Stromal cell of bone marrow (primary cell): Measurements from ENCODE around the gene PHACTR3.
A peak's percentile ranks its signal among the peaks of the same experiment; 100 is the strongest.
"Not testable (repeated sequence)": the region's sequence is repeated elsewhere in the genome, so short reads cannot be mapped to it uniquely, and the experiment has no call there.

Source experiments
- DNase-seq: peaks from one replicate; pipeline ENCODE4 v3.0.0-alpha.2; 2012; ENCODE audit warnings: low read depth

The PHACTR3 gene

GRCh38 chr20:59830665-59831023, 226.3 kb downstream of the PHACTR3 start:
- DNase-seq = no peak

GRCh38 chr20:59831024-59831915, 226.9 kb downstream of the PHACTR3 start:
- no peak for DNase-seq

- no peak for DNase-seq
Measured at GRCh38 chr20:59831916-59832270, 227.6 kb downstream of the PHACTR3 start.

- no peak for DNase-seq
Measured at GRCh38 chr20:59832406-59833363, 228.3 kb downstream of the PHACTR3 start.

GRCh38 chr20:59835057-59835447, 230.7 kb downstream of the PHACTR3 start:
- DNase-seq = no peak

- peak; percentile 25 for DNase-seq
Measured at GRCh38 chr20:59835448-59836395, 231.4 kb downstream of the PHACTR3 start.

- no peak for DNase-seq
Measured at GRCh38 chr20:59836767-59837166, 232.4 kb downstream of the PHACTR3 start.

- no peak for DNase-seq
Measured at GRCh38 chr20:59837623-59838394, 233.5 kb downstream of the PHACTR3 start.

GRCh38 chr20:59839400-59839799, 235.1 kb downstream of the PHACTR3 start:
- DNase-seq = no peak

- DNase-seq = no peak
Measured at GRCh38 chr20:59845472-59845871, 241.1 kb downstream of the PHACTR3 start.

GRCh38 chr20:59848182-59848581, 243.8 kb downstream of the PHACTR3 start:
- no peak for DNase-seq

- no peak for DNase-seq
Measured at GRCh38 chr20:59850018-59850641, 245.8 kb downstream of the PHACTR3 start.

GRCh38 chr20:59856526-59856925, 252.2 kb downstream of the PHACTR3 start:
- DNase-seq = not testable (repeated sequence)

GRCh38 chr20:59856941-59857340, 252.6 kb downstream of the PHACTR3 start:
- not testable (repeated sequence) for DNase-seq

- no peak for DNase-seq
Measured at GRCh38 chr20:59857966-59858365, 253.6 kb downstream of the PHACTR3 start.

GRCh38 chr20:59858425-59858824, 254.1 kb downstream of the PHACTR3 start:
- DNase-seq = no peak

GRCh38 chr20:59861401-59861800, 257.1 kb downstream of the PHACTR3 start:
- no peak for DNase-seq

GRCh38 chr20:59863058-59863457, 258.7 kb downstream of the PHACTR3 start:
- DNase-seq = no peak

GRCh38 chr20:59864726-59865125, 260.4 kb downstream of the PHACTR3 start:
- DNase-seq = no peak

GRCh38 chr20:59866338-59866737, 262.0 kb downstream of the PHACTR3 start:
- DNase-seq = no peak
